ENCODE data around the gene SEC24C.
A peak's percentile ranks its signal among the peaks of the same experiment; 100 is the strongest.
"Not testable (repeated sequence)": the region's sequence is repeated elsewhere in the genome, so short reads cannot be mapped to it uniquely, and the experiment has no call there.

SEC24C gene, protein sequence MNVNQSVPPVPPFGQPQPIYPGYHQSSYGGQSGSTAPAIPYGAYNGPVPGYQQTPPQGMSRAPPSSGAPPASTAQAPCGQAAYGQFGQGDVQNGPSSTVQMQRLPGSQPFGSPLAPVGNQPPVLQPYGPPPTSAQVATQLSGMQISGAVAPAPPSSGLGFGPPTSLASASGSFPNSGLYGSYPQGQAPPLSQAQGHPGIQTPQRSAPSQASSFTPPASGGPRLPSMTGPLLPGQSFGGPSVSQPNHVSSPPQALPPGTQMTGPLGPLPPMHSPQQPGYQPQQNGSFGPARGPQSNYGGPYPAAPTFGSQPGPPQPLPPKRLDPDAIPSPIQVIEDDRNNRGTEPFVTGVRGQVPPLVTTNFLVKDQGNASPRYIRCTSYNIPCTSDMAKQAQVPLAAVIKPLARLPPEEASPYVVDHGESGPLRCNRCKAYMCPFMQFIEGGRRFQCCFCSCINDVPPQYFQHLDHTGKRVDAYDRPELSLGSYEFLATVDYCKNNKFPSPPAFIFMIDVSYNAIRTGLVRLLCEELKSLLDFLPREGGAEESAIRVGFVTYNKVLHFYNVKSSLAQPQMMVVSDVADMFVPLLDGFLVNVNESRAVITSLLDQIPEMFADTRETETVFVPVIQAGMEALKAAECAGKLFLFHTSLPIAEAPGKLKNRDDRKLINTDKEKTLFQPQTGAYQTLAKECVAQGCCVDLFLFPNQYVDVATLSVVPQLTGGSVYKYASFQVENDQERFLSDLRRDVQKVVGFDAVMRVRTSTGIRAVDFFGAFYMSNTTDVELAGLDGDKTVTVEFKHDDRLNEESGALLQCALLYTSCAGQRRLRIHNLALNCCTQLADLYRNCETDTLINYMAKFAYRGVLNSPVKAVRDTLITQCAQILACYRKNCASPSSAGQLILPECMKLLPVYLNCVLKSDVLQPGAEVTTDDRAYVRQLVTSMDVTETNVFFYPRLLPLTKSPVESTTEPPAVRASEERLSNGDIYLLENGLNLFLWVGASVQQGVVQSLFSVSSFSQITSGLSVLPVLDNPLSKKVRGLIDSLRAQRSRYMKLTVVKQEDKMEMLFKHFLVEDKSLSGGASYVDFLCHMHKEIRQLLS

DNA sequence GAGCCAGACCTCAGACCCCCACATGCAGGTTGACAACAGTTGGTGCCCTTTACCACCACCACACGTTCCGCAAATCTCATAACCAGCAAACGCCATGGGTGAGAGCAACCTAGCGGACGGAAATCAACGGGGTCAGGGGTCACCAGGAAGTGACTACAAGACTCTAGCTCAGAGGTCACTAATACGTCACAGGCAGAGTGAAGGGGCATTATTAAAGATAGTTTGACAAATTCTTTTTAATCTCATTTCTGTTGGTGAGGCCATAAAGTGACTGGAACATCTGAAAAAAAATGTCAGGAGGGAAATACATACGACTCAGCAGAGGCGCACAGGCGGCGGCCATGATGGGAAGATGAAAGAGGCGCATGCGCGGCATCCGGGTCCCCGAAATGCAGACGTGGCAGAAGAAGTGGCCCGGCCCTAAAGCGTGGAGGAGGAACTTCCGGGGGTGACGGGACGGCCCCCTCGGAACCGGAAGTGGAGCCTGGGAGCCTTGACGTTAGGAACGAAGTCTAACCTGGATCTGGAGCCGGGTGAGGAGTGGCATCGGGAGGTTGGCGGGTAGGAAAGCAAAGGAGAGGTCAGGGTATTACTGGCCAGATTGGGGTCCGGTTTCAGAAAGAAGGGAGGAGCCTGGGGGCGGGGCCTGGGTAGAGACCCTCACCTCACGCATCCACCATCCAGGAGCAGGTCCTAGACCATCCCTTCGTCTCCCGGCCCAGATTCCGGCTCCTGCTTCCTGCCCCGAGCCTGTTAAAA is at the start of gene SEC24C:
SEC24C (plus strand) TSS at position 468 of the 759 bp plus-strand sequence. CDS start 2,461 bp downstream, outside the sequence.
- peak; percentile 93 for DNase-seq

DNA sequence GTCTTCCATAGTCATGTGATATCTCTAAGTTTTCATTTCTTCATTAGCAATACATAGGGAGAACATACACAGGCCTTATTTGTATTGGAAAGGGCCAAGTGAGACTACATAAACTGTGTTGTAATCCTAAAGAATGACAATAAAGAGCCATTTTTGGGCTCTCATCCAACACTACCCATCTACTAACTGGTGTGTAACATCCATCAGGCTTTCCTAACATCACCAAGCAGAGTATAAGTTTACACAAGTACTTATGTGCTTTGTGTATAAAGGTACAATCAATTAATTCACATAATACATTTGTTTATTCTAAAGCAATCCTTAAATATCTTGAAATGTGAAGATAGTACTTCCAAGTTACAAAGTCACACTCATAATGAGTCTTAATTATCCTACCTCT is 48.9 kb upstream of the SEC24C start:
- DNase-seq, result not testable (repeated sequence)

DNA sequence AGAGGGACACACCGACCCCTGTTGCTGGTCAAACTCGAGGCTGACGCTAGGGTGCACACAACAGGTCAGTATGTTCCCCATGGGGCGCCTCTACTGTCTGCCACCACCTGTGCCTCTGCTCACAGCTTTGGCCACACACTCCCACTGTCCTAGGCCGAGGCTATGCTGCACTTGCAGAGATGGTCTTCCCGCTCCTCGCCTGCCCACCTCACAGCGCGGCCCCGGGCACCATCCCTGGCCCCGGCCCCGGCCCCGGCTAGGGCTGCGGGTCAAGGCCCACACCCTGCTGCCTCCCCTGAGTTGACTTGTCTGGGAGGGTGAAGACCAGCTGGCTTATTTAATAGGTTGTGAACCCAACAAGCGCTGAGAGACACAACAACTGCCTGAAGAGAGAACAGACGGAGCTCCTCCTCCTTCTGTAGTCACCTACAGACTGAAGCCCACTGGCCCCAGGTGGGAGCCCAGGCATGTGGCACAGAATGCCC is 46.5 kb upstream of the SEC24C start, which contains the start of gene AGAP5:
AGAP5 (minus strand) TSS at position 435 of the 485 bp plus-strand sequence; CDS start at position 81, 354 bp downstream.
- not testable (repeated sequence) for DNase-seq

DNA sequence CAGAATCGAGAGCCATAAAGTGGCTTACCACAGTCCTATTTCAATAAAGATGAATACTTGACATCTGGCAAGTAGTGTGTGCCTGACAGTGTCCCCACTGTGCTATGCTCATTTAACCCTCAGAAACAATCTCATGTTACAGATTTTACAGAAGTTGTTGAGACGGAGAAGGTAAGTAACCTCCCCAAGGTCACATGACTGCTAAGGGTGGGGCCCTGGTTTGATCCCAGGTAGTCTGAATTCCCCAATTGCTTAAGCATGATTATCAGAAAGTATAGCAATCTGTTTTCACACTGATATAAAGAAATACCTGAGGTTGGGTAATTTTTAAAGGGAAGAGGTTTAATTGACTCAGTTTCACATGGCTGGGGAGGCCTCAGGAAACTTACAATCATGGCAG is 45.4 kb upstream of the SEC24C start:
- DNase-seq, result not testable (repeated sequence)

DNA sequence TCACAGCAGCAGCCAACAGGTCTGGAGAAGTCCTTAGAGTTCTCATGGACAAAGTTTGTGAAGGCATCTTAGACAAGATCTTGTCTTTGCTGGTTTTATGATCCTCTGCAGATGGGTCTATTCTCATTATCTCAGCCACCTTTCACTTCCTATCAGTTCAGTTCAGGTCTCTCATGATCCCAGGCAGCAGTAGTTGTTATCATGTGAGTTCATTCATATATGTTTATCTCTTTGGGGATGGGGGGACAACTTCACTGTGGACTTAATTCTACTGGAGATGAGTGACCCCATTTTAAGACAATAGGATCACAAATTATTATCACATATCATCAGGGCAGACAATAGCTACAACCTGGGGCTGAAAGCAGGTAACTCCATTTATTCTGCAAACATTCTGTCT is 40.2 kb upstream of the SEC24C start:
- not testable (repeated sequence) for DNase-seq

DNA sequence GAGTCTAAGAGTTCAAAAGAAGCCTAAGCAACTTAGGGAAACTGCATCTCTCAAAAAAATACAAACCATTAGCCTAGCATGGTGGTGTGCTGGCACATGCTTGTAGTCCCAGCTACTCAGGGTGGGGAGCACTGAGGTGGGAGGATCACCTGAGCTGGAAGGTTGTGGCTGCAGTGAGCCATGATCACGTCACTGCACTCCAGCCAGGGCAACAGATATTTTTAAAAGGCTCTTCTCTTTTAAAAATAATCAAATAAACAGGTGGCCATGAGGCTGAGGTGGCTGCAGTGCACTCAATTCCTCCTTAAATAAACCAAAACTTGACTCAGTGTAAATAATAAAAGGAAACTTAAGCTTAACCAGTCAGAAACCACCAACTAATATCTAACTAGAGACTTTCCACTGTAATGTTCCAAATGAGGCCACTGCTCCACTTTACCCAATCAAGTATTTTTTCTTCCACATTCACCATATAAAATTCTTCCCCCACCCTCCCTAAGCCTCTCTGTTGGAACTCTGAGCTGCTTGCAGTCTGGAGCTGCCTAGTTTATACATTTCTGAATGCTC is 38.6 kb upstream of the SEC24C start:
- not testable (repeated sequence) for DNase-seq

DNA sequence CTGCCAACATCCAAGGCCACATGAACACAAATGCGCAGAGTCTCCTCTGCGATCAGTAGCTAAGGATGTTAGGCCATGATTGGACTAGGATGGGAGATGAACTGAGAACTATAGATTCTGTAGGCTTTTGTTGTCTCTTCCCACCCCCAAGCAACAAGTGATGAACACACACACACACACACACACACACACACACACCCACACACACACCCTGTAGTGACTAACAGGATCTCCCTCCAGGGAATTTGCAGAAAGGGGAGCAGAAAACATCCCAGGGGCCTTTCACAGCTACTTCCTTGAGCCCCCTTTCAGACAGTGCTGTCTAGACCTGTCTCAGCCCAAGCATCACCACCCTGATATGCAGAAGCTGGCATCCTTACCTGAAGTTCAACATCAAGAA is 37.7 kb upstream of the SEC24C start:
- DNase-seq, result not testable (repeated sequence)

DNA sequence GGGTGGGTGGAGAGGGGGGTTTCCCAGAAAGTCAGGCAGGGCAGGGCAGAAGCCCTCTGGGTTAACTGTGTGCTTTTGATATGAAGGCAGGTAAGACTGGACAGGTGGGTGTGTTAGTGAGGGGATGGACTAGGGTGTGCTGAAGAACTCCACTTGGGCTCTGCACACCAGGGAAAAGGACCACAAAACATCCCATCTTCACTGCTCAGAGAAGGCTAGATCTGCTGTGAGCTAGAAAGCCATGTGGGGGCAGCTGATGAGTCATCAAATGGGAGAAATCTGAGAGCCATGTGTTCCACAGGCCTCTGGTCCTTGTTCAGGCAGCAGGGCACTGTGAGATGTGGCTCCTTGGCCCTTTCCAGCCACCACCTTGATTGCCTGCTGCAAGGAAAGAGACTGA is 36.5 kb upstream of the SEC24C start:
- not testable (repeated sequence) for DNase-seq

DNA sequence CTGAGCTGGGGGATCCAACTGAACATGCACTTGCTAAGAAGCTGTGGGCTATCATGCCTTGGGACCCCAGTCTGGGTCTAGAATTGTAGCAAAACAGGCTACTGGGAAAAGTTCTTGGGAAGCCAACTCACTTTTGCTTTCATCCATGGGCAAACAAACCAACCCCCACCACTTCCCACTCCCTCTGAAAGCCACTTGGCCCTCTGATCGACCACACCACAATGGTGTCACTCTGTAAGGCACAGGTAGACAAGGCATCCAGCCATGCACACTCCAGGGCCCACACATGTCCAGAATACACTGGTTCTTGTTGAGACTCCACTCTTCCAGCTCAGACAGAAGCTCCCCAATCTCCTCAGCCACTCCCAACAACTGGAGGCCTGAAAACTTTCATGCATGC is 36.0 kb upstream of the SEC24C start:
- not testable (repeated sequence) for DNase-seq

DNA sequence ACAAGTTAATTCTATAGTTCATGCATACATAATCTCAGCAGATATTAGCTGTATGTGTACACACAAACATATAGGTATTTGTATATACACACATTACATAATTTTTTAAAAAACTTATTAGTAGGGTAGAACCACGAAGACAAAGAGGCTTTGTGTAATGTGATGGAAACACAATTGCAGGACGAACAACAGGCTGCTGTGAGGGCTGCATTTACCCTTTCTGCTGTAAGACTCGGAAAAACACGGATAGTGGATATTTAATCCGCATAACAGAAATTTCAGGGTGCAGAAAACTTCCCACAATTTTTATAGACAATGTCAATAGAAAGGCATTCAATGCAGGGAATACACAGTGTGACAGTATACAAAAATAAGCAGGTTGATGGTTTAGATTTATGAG is 32.5 kb upstream of the SEC24C start:
- not testable (repeated sequence) for DNase-seq

DNA sequence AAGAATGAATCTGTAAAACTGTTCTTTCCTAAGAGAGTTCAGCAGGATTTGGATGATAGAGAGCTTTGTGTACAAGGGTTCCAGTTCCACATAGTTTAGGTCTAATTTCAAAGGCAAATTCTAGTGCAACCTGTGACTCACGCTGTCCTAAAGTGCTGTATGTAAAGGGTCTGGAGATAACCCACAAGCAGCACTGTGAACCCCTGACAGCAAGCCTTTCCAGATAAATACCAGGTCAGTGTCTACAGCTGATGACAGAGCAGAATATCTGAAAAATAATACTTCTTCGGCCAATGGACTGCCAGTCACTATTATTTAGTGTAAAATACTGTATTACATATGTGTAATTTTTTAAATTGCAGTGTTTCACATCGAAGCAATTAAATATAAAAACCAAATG is 30.3 kb upstream of the SEC24C start:
- DNase-seq, result not testable (repeated sequence)

DNA sequence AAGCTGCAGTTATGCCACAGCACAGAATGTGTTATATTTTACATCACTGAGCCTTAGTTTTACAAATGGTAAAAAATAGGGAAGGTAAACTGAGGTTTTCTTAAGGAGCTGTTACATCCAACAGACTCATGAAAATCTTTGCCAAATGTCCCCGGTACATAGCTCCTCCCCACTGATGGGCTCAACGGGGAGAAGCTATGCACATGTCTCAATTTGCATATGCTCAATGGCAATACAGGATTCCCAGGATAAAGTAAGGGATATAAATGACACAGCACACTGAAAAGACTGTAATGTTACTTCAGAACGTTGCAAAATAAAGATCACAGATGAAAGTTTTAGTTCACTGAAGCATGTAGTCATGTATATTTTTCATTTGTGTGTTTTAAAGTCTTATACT is 29.7 kb upstream of the SEC24C start:
- not testable (repeated sequence) for DNase-seq

DNA sequence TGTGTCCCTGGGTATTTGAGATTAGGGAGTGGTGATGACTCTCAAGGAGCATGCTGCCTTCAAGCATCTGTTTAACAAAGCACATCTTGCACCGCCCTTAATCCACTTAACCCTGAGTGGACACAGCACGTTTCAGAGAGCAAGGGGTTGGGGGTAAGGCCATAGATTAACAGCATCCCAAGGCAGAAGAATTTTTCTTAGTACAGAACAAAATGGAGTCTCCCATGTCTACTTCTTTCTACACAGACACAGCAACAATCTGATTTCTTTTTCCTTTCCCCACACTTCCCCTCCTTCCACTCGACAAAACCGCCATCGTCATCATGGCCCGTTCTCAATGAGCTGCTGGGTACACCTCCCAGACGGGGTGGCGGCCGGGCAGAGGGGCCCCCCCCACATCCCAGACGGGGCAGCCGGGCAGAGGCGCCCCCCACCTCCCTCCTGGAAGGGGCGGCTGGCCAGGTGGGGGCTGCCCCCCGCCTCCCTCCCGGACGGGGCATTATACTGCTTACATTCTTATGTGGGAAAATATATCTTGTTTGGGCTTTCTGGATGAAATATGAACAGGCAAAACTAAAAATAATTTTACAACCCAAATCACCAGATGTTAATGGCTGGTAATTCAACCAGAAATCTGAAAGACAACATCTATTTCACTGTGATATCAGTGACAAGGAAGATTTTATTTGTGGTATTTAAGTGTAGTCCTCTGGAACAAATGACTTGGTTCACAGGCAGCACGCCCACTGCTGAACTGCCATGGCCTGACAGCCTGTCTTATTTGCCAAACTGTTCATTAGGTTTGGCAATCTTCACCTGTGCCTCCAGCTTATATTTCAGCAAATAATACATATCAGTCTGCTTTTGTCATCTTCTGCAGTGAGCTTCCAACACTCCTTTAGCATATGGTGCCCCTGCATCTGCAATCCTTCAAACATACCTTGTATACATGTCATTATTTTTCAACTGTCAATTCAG is 28.7 kb upstream of the SEC24C start:
- not testable (repeated sequence) for DNase-seq

DNA sequence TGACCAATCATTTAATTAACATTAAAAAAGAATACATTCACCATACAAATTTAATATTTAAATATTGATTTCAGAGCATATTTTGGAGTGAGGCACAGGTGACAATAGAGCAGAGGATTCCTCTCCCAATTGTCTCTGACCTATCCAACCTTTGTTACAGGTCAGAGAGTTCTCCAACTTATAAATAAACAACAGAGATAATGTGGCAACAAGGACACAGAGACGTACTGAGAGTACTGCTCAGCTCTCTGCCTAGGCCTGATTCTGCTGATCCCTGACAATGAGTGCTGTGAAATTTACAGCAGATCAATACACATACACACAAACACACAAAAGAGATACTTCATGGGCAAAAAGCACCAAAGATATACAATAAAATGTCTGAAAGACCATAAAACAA is 27.9 kb upstream of the SEC24C start:
- DNase-seq, result no peak

DNA sequence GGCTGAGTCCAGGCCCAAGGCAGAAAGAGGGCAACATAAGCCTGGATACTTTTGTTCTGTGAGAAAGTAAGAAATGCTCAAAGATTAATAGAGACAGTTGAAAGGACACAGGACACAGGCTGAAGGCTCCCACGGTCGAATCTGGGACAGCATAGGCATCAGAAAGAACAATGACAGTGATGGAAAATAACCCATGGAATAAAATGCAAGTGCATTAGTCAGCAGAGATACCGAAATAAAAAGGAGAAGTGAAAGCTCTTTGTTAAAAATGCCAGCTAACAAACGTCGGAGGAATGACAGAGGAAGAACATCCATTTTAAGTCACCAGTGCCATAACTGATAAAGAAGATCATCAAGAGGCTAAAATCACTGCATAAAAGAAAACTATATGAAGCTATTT is 26.6 kb upstream of the SEC24C start:
- no peak for DNase-seq

DNA sequence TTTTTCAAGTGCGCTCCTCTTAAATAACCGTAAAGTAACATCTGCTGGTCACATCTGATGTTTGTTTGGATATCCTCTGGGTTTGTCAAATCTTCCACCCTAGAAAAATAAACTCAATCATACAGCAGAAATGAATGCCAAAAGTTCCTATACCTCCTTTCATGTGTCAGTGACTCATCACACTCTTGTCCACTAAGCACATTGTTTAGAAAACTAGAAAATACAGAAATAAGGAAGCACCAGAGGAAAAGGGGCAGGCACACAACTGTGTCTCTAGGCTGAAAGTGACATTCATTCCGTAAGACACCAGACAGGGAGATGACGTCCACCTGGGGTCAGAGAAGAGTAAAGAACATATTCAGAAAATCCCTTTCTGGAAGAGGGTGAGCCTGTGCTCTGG is 23.6 kb upstream of the SEC24C start:
- DNase-seq, result not testable (repeated sequence)

DNA sequence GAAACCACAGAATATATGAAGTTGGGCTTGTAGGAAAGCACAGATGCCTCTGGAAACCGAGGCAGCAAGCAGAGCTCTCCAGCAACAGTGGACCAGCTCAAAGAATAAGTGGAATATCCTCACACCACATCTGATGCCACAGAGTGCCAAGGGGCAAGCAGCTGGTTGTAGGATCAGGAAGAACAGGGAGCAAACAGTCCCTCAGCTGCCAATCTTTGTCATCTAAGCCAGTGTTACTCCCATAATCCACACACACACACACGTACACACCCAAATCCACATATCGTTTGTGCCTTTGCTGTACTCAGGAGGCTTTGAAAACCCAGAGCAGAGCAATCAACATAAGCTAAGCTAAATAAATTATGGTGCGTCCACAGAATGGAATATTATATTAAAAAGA is 20.7 kb upstream of the SEC24C start:
- DNase-seq, result no peak

DNA sequence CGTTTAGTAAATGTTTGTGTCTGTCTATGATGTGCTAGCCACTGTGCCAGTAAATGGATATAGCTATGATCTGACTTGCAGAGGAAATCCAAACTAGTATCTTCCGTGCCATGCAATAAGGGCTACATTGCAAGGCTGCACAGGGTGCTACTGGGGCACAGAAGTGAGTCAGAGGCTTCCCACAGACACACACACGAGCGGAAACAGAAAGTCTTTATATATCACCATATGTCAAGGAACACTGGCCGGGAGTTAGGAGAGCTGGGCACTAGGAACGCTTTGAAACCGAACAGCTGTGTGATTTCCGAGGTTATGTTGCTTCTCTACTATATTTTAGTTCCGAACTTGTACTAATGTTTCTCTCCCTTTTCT is 14.4 kb upstream of the SEC24C start:
- DNase-seq, result not testable (repeated sequence)

DNA sequence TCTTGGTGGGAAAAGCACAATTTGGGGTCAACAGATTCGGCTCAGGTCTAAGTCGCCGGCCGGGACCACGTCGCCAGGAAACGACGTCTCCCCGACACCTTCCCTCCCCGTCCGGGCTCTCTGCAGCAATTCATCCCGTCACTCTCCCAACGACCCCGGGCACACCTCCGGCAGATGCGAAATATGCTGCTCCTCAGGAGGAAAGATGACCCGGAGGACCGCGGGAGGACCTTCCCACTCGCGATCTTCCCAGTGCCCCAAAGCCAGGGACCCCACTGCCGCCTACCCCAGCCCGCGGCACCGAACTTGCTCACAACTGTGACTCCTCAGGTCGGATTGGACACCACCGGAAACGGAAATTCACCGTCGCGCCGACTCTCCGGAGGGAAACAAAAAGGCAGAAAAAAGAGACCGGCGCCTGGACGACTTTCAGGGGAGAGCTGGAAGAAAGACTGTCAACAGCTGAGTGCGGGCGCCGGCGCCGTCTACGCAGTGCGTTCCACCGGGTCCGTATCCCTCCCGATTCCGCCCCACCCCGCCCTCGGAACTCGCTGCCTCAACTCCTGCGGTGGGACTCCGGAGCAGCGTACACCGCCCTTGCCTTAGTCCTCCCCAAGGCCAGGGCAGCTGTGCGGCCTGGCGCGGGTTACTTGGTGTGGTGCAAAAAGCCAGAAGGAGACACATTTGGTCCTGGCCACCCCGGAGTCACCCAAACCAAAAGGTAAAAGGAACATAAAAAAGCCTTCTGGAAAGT is 13.8 kb upstream of the SEC24C start:
- peak; percentile 75 for DNase-seq

Measured in NCI-H1694 treated with DMSO at 0.1 percent for 48 hours (cell line).